NCI-H2227 (cell line): ENCODE data around the gene NDST1.

Experiments
- DNase-seq: peaks from one replicate; lab custom pipeline; 2025; ENCODE audit not compliant: unreplicated experiment; lab: John Stamatoyannopoulos, UW

Gene NDST1

GRCh38 chr5:150601491-150602345 is 93.8 kb downstream of the NDST1 start:
- no peak for DNase-seq

- no peak for DNase-seq
Observed at GRCh38 chr5:150603052-150603451, 95.1 kb downstream of the NDST1 start.

- no peak for DNase-seq
Observed at GRCh38 chr5:150603491-150603890, 95.6 kb downstream of the NDST1 start.

- no peak for DNase-seq
Observed at GRCh38 chr5:150604010-150604409, 96.1 kb downstream of the NDST1 start.

GRCh38 chr5:150604894-150605440 is 97.0 kb downstream of the NDST1 start:
- DNase-seq: no peak

- DNase-seq: no peak
Observed at GRCh38 chr5:150605546-150605945, 97.6 kb downstream of the NDST1 start.

- DNase-seq: no peak
Observed at GRCh38 chr5:150606476-150606875, 98.5 kb downstream of the NDST1 start.

GRCh38 chr5:150607105-150607504 is 99.2 kb downstream of the NDST1 start:
- DNase-seq: no peak
